H9 (cell line): ENCODE measurements around the gene UBE2L3. TPM values are rescaled to one million over a fixed set of nuclear protein-coding genes. Genes with fewer than 3 reads are reported as not detected.

ENCODE experiments used
- DNase-seq: peaks from one replicate; pipeline ENCODE4 v3.0.0-alpha.2; 2017
- H2AFZ ChIP-seq: one replicate; pipeline ENCODE4 v1.6.1; 2013; ENCODE audit warnings: mild to moderate bottlenecking, low read length, control low read depth, moderate library complexity
- H2AK5ac ChIP-seq: 2 replicates; pipeline ENCODE4 v1.6.1; 2013; ENCODE audit warnings: low read length, control low read depth, mixed read lengths; ENCODE audit not compliant: insufficient read length
- H2BK120ac ChIP-seq: one replicate; pipeline ENCODE4 v1.6.1; 2013; ENCODE audit warnings: low read depth, mild to moderate bottlenecking, low read length, control low read depth, inconsistent platforms; ENCODE audit not compliant: poor library complexity, severe bottlenecking
- H2BK12ac ChIP-seq: 2 replicates; pipeline ENCODE4 v1.6.1; 2013; ENCODE audit warnings: low read length, control low read depth, mixed read lengths, low read depth; ENCODE audit not compliant: insufficient read length
- H2BK15ac ChIP-seq: 2 replicates; pipeline ENCODE4 v1.6.1; 2013; ENCODE audit warnings: low read depth, low read length, control low read depth
- H2BK20ac ChIP-seq: one replicate; pipeline ENCODE4 v1.6.1; 2013; ENCODE audit warnings: low read depth, mild to moderate bottlenecking, low read length, control low read depth, inconsistent platforms; ENCODE audit not compliant: poor library complexity, severe bottlenecking
- H2BK5ac ChIP-seq: 2 replicates; pipeline ENCODE4 v1.6.1; 2013; ENCODE audit warnings: low read length, control low read depth, mixed read lengths; ENCODE audit not compliant: insufficient read length
- H3K14ac ChIP-seq: 2 replicates; pipeline ENCODE4 v1.6.1; 2013; ENCODE audit warnings: low read length, control low read depth; ENCODE audit not compliant: insufficient read depth
- H3K18ac ChIP-seq: 2 replicates; pipeline ENCODE4 v1.6.1; 2013; ENCODE audit warnings: low read depth, mild to moderate bottlenecking, mixed read lengths, low read length, control low read depth; ENCODE audit not compliant: insufficient read length
- H3K23ac ChIP-seq: 2 replicates; pipeline ENCODE4 v1.6.1; 2013; ENCODE audit warnings: low read length, control low read depth, mixed read lengths, low read depth; ENCODE audit not compliant: insufficient read length
- H3K23me2 ChIP-seq: 2 replicates; pipeline ENCODE4 v1.6.1; 2013; ENCODE audit warnings: low read depth, mild to moderate bottlenecking, mixed read lengths, low read length, control low read depth; ENCODE audit not compliant: insufficient read length, poor library complexity, severe bottlenecking
- H3K27ac ChIP-seq: 2 replicates; pipeline ENCODE4 v1.5.1; 2013; ENCODE audit warnings: low read length, control low read depth, mixed read lengths, low read depth; ENCODE audit not compliant: insufficient read length
- H3K27me3 ChIP-seq: 2 replicates; pipeline ENCODE4 v1.6.1; 2013; ENCODE audit warnings: low read length, control low read depth, inconsistent platforms; ENCODE audit not compliant: insufficient read depth
- H3K4ac ChIP-seq: 2 replicates; pipeline ENCODE4 v1.6.1; 2013; ENCODE audit warnings: low read depth, mild to moderate bottlenecking, control low read depth, inconsistent platforms, low read length, moderate library complexity
- H3K4me1 ChIP-seq: 2 replicates; pipeline ENCODE4 v1.6.1; 2013; ENCODE audit warnings: low read length, control low read depth, inconsistent platforms; ENCODE audit not compliant: insufficient read depth
- H3K4me2 ChIP-seq: 2 replicates; pipeline ENCODE4 v1.6.1; 2013; ENCODE audit warnings: low read length, control low read depth, mixed read lengths; ENCODE audit not compliant: insufficient read length, insufficient read depth
- H3K56ac ChIP-seq: 2 replicates; pipeline ENCODE4 v1.6.1; 2013; ENCODE audit warnings: low read depth, mild to moderate bottlenecking, mixed read lengths, low read length, control low read depth; ENCODE audit not compliant: insufficient read length
- H3K79me1 ChIP-seq: 2 replicates; pipeline ENCODE4 v1.6.1; 2013; ENCODE audit warnings: low read depth, mild to moderate bottlenecking, moderate library complexity, low read length, control low read depth, inconsistent platforms; ENCODE audit not compliant: insufficient read depth, poor library complexity, severe bottlenecking
- H3K79me2 ChIP-seq: 2 replicates; pipeline ENCODE4 v1.6.1; 2013; ENCODE audit warnings: low read length, control low read depth, inconsistent platforms; ENCODE audit not compliant: insufficient read depth
- H3K9ac ChIP-seq: 2 replicates; pipeline ENCODE4 v1.6.1; 2013; ENCODE audit warnings: low read length, control low read depth, mixed read lengths; ENCODE audit not compliant: insufficient read length; ENCODE audit errors: extremely low read depth
- H3K9me3 ChIP-seq: one replicate; pipeline ENCODE4 v1.6.1; 2013; ENCODE audit warnings: low read depth, low read length, inconsistent platforms; ENCODE audit not compliant: control insufficient read depth
- H3T11ph ChIP-seq: one replicate; pipeline ENCODE4 v1.6.1; 2013; ENCODE audit warnings: mild to moderate bottlenecking, low read length, control low read depth, inconsistent platforms
- H4K20me1 ChIP-seq: one replicate; pipeline ENCODE4 v1.6.1; 2013; ENCODE audit not compliant: control insufficient read depth, insufficient read length, insufficient read depth
- H4K5ac ChIP-seq: 2 replicates; pipeline ENCODE4 v1.6.1; 2013; ENCODE audit warnings: low read depth, mild to moderate bottlenecking, mixed read lengths, low read length, control low read depth; ENCODE audit not compliant: insufficient read length
- H4K8ac ChIP-seq: replicated peaks from 2 replicates; pipeline ENCODE4 v1.6.1; 2013; ENCODE audit warnings: low read length, control low read depth, mixed read lengths, low read depth; ENCODE audit not compliant: insufficient read length
- H4K91ac ChIP-seq: 2 replicates; pipeline ENCODE4 v1.6.1; 2013; ENCODE audit warnings: low read depth, mild to moderate bottlenecking, moderate library complexity, mixed read lengths, low read length, control low read depth; ENCODE audit not compliant: insufficient read length
- H3K27ac Mint-ChIP-seq, 3 experiments: 2 replicates in 2 of 3; 3 replicates in 1 of 3; pipeline ENCODE4 v1.8.0; 2020 to 2021; ENCODE audit warnings: mixed read lengths in 3 of 3, mild to moderate bottlenecking in 1 of 3, moderate library complexity in 1 of 3
- H3K27me3 Mint-ChIP-seq: 2 replicates; pipeline ENCODE4 v1.8.0; 2021; ENCODE audit warnings: low read depth, mild to moderate bottlenecking, moderate library complexity, mixed read lengths
- H3K36me3 Mint-ChIP-seq, 3 experiments: 2 replicates in 2 of 3; 3 replicates in 1 of 3; pipeline ENCODE4 v1.8.0; 2020 to 2021; ENCODE audit warnings: low read depth in 3 of 3, mixed read lengths in 3 of 3; ENCODE audit not compliant: insufficient read depth in 1 of 3
- H3K4me1 Mint-ChIP-seq, 2 experiments: 2 replicates each; pipeline ENCODE4 v1.8.0; 2020; ENCODE audit warnings: mixed read lengths in 2 of 2
- H3K4me3 Mint-ChIP-seq, 2 experiments: 2 replicates in 1 of 2; 3 replicates in 1 of 2; pipeline ENCODE4 v1.8.0; 2020 to 2021; ENCODE audit warnings: mild to moderate bottlenecking in 2 of 2, mixed read lengths in 2 of 2, moderate library complexity in 1 of 2
- H3K9me3 Mint-ChIP-seq, 2 experiments: 2 replicates in 1 of 2; 3 replicates in 1 of 2; pipeline ENCODE4 v1.8.0; 2020; ENCODE audit warnings: mild to moderate bottlenecking in 2 of 2, mixed read lengths in 2 of 2, moderate library complexity in 1 of 2
- CTCF ChIP-seq: fragments of 200-600 bp; sonication (generic); conservative IDR thresholded peaks from 3 replicates; pipeline ENCODE4 v1.8.0; 2021; ENCODE audit warnings: antibody characterized with exemption, mild to moderate bottlenecking
- WGBS: extraction: QIAGEN DNeasy Blood & Tissue Kit; methylation state at CpG from one replicate; pipeline ENCODE4 v1.1.7; 2013; ENCODE audit warnings: missing lambda C conversion rate, low lambda C conversion rate, mixed read lengths; ENCODE audit not compliant: insufficient read length; ENCODE audit errors: extremely low coverage; 5-methylcytosine and 5-hydroxymethylcytosine counted together
- total RNA-seq: library from RNA; stranded (reverse); gene quantifications from 2 replicates; pipeline ENCODE4 v1.2.1, GENCODE V29; 2021

UBE2L3 gene
- total RNA-seq, 1 experiment from 2014 or later: 79.7 TPM

GRCh38 chr22:21599053-21599893 lies 31.8 kb downstream of the UBE2L3 start:
- no peak overlapping the region for H2BK20ac ChIP-seq
- peaks cover 3 to 8% of the 10 kb centered on the region in 2 experiments for H3K4me1 Mint-ChIP-seq
- H3K27me3 Mint-ChIP-seq: no peaks in the 10 kb centered on the region
- H2BK15ac ChIP-seq: no peak overlapping the region
- H3K36me3 Mint-ChIP-seq: peaks cover 17 to 38% (median 36%) of the 10 kb centered on the region in 3 experiments; a peak in 6 of 7 replicates
- H3K79me1 ChIP-seq: peaks cover 14% of the 10 kb centered on the region
- no peaks in the 10 kb centered on the region for H3K4me1 ChIP-seq
- H3K14ac ChIP-seq: no peak overlapping the region
- H2BK120ac ChIP-seq: no peak overlapping the region
- no peaks in the 10 kb centered on the region for H3K9me3 Mint-ChIP-seq
- H3K23me2 ChIP-seq: peaks cover 3% of the 10 kb centered on the region
- no peaks in the 10 kb centered on the region for H3K9me3 ChIP-seq
- H3K4ac ChIP-seq: no peak overlapping the region
- H4K91ac ChIP-seq: no peak overlapping the region
- peak overlapping the region; percentile 20 for H3K9ac ChIP-seq
- WGBS: no CpG with 5 or more reads among the region's 6 CpGs
- no peak overlapping the region for H4K5ac ChIP-seq
- peak; percentile 55 for DNase-seq
- H4K8ac ChIP-seq: no peak overlapping the region
- H2BK12ac ChIP-seq: no peak overlapping the region
- H3K27me3 ChIP-seq: no peaks in the 10 kb centered on the region
- no peak overlapping the region for H2AFZ ChIP-seq
- H2AK5ac ChIP-seq: no peak overlapping the region
- H3K79me2 ChIP-seq: peaks cover 19% of the 10 kb centered on the region; the same call in 1 of the 2 replicates
- H4K20me1 ChIP-seq: peaks cover 5% of the 10 kb centered on the region
- TF ChIP-seq CTCF: no peak
- no peak overlapping the region for H3K23ac ChIP-seq
- no peak overlapping the region for H3K4me3 Mint-ChIP-seq
- no peak overlapping the region for H3K56ac ChIP-seq
- H3T11ph ChIP-seq: no peak overlapping the region
- no peak overlapping the region for H3K27ac ChIP-seq
- H3K4me2 ChIP-seq: no peak overlapping the region
- no peak overlapping the region for H2BK5ac ChIP-seq
- H3K18ac ChIP-seq: no peak overlapping the region
- peak overlapping the region in 2 of 3 experiments; percentile 26 to 44; a peak in 4 of 7 replicates for H3K27ac Mint-ChIP-seq
